ENCODE results near the gene OSGIN1. TPM values are rescaled to one million over a fixed set of nuclear protein-coding genes. Genes with fewer than 3 reads are reported as not detected.

OSGIN1 gene
- total RNA-seq, 1 experiment from 2014 or later: 26.1 TPM

GRCh38 chr16:83958137-83958845 is 5.3 kb downstream of the OSGIN1 start:
- DNase-seq (ENCODE audit: low spot score): no peak

GRCh38 chr16:83958846-83959565 is 6.0 kb downstream of the OSGIN1 start:
- DNase-seq (ENCODE audit: low spot score): no peak

GRCh38 chr16:83959656-83960434 is 6.8 kb downstream of the OSGIN1 start:
- DNase-seq (ENCODE audit: low spot score): no peak

GRCh38 chr16:83960521-83961249 is 7.6 kb downstream of the OSGIN1 start:
- no peak for DNase-seq (ENCODE audit: low spot score)

- no peak for DNase-seq (ENCODE audit: low spot score)
Observed at GRCh38 chr16:83961591-83961990, 8.6 kb downstream of the OSGIN1 start.

- no peak for DNase-seq (ENCODE audit: low spot score)
Observed at GRCh38 chr16:83963277-83964119, 10.5 kb downstream of the OSGIN1 start.

GRCh38 chr16:83964684-83965443 is 11.8 kb downstream of the OSGIN1 start:
- no peak for DNase-seq (ENCODE audit: low spot score)

- DNase-seq (ENCODE audit: low spot score): no peak
Observed at GRCh38 chr16:83965444-83966152, 12.6 kb downstream of the OSGIN1 start.

GRCh38 chr16:83966153-83966696 is 13.2 kb downstream of the OSGIN1 start:
- DNase-seq (ENCODE audit: low spot score): no peak

GRCh38 chr16:83967091-83967490 is 14.1 kb downstream of the OSGIN1 start:
- no peak for DNase-seq (ENCODE audit: low spot score)

GRCh38 chr16:83967838-83968305 is 14.8 kb downstream of the OSGIN1 start, which contains the start of gene NECAB2:
TSS of gene NECAB2 (plus strand) at chr16:83968244. CDS start at chr16:83968649, 405 bp downstream.
- no peak for DNase-seq (ENCODE audit: low spot score)

GRCh38 chr16:83968306-83968851 is 15.3 kb downstream of the OSGIN1 start:
- no peak for DNase-seq (ENCODE audit: low spot score)

GRCh38 chr16:83968891-83969649 is 16.0 kb downstream of the OSGIN1 start:
- no peak for DNase-seq (ENCODE audit: low spot score)

GRCh38 chr16:83969771-83970429 is 16.9 kb downstream of the OSGIN1 start:
- DNase-seq (ENCODE audit: low spot score): no peak

GRCh38 chr16:83970430-83970815 is 17.4 kb downstream of the OSGIN1 start:
- DNase-seq (ENCODE audit: low spot score): no peak

- no peak for DNase-seq (ENCODE audit: low spot score)
Observed at GRCh38 chr16:83971165-83972130, 18.4 kb downstream of the OSGIN1 start.
